ENCODE data around the gene MPG. TPM values are rescaled to one million over a fixed set of nuclear protein-coding genes. Genes with fewer than 3 reads are reported as not detected.

Gene MPG
- total and polyA plus RNA-seq, 2 of the 8 experiments (the other 6 are each of a cell fraction or from before 2014, with no cell fraction given): 37.6 to 83.7 TPM

DNA sequence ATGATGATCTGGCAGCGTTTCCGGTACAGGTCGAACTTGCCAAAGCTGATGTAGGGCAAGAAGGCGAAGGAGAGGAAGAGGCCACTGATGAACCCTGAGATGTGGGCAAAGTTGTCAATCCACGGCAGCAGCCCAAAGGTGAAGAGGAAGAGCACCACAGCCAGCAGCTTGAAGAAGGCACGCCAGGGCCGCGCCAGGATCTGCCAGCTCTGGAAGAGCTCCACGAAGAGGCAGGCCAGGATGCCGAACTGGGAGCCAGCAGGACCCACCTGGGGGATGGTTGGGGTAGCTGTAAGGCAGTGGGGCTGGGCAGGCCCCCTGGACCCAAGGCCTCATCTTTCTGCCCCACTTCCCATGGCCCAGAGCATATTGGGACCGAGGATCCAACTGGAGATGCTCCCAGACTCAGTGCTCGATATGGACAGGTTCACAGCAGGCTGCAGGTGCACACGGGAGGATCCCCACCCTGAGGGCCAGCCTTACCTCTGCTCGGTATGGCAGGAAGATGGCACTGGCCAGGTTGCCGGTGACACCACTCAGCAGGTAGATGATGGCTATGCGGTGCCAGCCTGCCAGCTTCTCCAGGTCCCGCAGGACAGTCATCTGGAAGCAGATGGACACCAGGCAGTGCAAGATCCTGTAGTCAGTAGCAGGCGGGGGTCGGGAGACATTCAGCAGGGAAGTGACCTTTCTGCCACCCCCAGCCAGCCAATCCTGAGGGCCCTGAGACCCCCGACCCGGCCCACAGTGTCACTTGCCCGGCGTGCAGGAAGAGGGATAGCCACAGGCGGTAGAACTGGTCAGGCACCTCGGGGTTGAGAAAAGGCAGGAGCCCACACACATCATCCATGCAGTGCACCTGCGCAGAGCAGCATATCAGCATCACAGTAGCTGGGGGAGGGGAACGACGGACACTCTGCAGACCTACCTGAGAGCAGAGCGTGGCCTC, 19.3 kb upstream of the MPG start:
- no peak overlapping the region for H4K91ac ChIP-seq (replicated peaks; ENCODE audit: insufficient read length, low read length)
- H3K56ac ChIP-seq (replicated peaks; ENCODE audit: insufficient read length, low read depth, low read length): no peak overlapping the region
- DNase-seq (ENCODE audit: low read depth in 1 of 2, low spot score in 2 of 2) (no peak), FAIRE-seq (no peak)
- H4K20me1 ChIP-seq (replicated peaks in 1 of 2; ENCODE audit: control insufficient read depth in 1 of 2, insufficient read depth in 2 of 2, low read length in 2 of 2): peaks cover 2 to 12% of the 10 kb centered on the region in 2 experiments
- no peak overlapping the region for H4K8ac ChIP-seq (ENCODE audit: extremely low read depth, insufficient read depth, low read length)
- H3K9ac ChIP-seq (replicated peaks in 1 of 4; ENCODE audit: extremely low read depth in 1 of 4, low read depth in 3 of 4, low read length in 3 of 4): no peak overlapping the region
- peaks cover 22 to 50% (median 41%) of the 10 kb centered on the region in 4 experiments for H3K36me3 ChIP-seq (ENCODE audit: control insufficient read depth in 2 of 4, insufficient read depth in 4 of 4, low read length in 3 of 4)
- H3K14ac ChIP-seq (ENCODE audit: insufficient read length): no peak overlapping the region
- H4K5ac ChIP-seq (ENCODE audit: insufficient read length, low read depth, low read length): no peak overlapping the region
- no peak overlapping the region for H2AK5ac ChIP-seq (ENCODE audit: low read depth, low read length)
- WGBS, 2 experiments (ENCODE audit: extremely low coverage in 1 of 2, insufficient coverage in 1 of 2, insufficient read length in 1 of 2, insufficient replicate concordance in 2 of 2, low coverage in 1 of 2, low lambda C conversion rate in 2 of 2, missing lambda C conversion rate in 1 of 2): 92% methylated on average over 28 of the region's 29 CpGs; no CpG with 5 or more reads in 1 of the 2 experiments
- no peak overlapping the region for H2BK5ac ChIP-seq (ENCODE audit: low read depth, low read length)
- no peak overlapping the region for H2BK15ac ChIP-seq (ENCODE audit: low read length)
- no peak overlapping the region for H2BK12ac ChIP-seq (ENCODE audit: low read depth, low read length)
- H3K4me1 ChIP-seq (replicated peaks in 1 of 4; ENCODE audit: control insufficient read depth in 3 of 4, insufficient read depth in 4 of 4, low read length in 3 of 4): no peaks in the 10 kb centered on the region
- POLR2A ChIA-PET (ENCODE audit: partially characterized antibody): interaction anchor here (1.7 to 2.3 kb wide), 3 partner anchors 10 to 46 kb away, joined by 4 to 14 read pairs (median 5); no protein-coding TSS in a partner anchor
- H2BK20ac ChIP-seq (ENCODE audit: low read length): no peak overlapping the region
- H3K4me3 ChIP-seq (ENCODE audit: extremely low read depth in 1 of 4, insufficient read depth in 2 of 4, low read depth in 3 of 4, low read length in 4 of 4): no peak overlapping the region
- CTCF ChIA-PET (ENCODE audit: partially characterized antibody): interaction anchor here (0.6 to 21.2 kb wide), 4 partner anchors 7 to 328 kb away, joined by 3 to 856 read pairs (median 4); partner anchors contain the start of gene MPG
- no peaks in the 10 kb centered on the region; a peak in 1 of 4 replicates for H3K79me2 ChIP-seq (ENCODE audit: control insufficient read depth in 1 of 2, insufficient read depth in 2 of 2, low read length in 2 of 2)
- no peak for TF ChIP-seq CBX5 (IDR thresholded peaks at IDR 0.05; ENCODE audit: low read depth, low read length)
- TF ChIP-seq PHF8 (conservative IDR thresholded peaks at IDR 0.05; ENCODE audit: low read depth, low read length): no peak
- TF ChIP-seq POLR2A (IDR thresholded peaks at IDR 0.05; ENCODE audit: control extremely low read depth in 1 of 2, low read depth in 2 of 2, low read length in 2 of 2): peak in 1 of 2 experiments; percentile 26; a peak in 2 of 3 replicates
- TF ChIP-seq CHD2 (IDR thresholded peaks at IDR 0.05; ENCODE audit: low read length): no peak
- no peaks in the 10 kb centered on the region for H3K27me3 ChIP-seq (replicated peaks in 1 of 4; ENCODE audit: control insufficient read depth in 3 of 4, extremely low read depth in 1 of 4, insufficient read depth in 3 of 4, low read length in 3 of 4)
- H3K27ac ChIP-seq (ENCODE audit: low read depth, low read length): no peak overlapping the region
- H3K23me2 ChIP-seq (ENCODE audit: low read depth, low read length): peaks cover 3% of the 10 kb centered on the region; the same call in 1 of the 2 replicates
- no peak overlapping the region for H3K4ac ChIP-seq (replicated peaks; ENCODE audit: insufficient read length, low read depth, low read length)
- H2AFZ ChIP-seq (ENCODE audit: low read length): no peak overlapping the region
- H3K9me3 ChIP-seq (ENCODE audit: insufficient read depth in 2 of 2, low read depth in 1 of 2, low read length in 1 of 2): no peaks in the 10 kb centered on the region
- H2BK120ac ChIP-seq (replicated peaks; ENCODE audit: low read depth, low read length): no peak overlapping the region
- H3K79me1 ChIP-seq (ENCODE audit: low read depth, low read length): no peaks in the 10 kb centered on the region; the same call in 1 of the 2 replicates
- H3K18ac ChIP-seq (ENCODE audit: extremely low read depth, low read length): no peak overlapping the region
- no peak overlapping the region for H3K4me2 ChIP-seq (ENCODE audit: insufficient read depth in 1 of 2, low read depth in 2 of 2, low read length in 2 of 2)
- no peak overlapping the region for H3K23ac ChIP-seq (ENCODE audit: insufficient read length)

Data from H1 (cell line).